GM12878 (cell line): Measurements from ENCODE around the gene ALOX12B. TPM values are rescaled to one million over a fixed set of nuclear protein-coding genes. Genes with fewer than 3 reads are reported as not detected.

Experiments used
- ATAC-seq: fragments of 200-7000 bp; cut with Tn5 transposase; 3 replicates; pipeline ENCODE4 v1.9.1; 2020; ENCODE audit warnings: mild to moderate bottlenecking, moderate library complexity
- BruUV-seq: library from RNA; stranded (reverse); fragments of 400-500 nt; replicated peaks from 2 replicates; lab custom pipeline; 2021; lab: Mats Ljungman, UMichigan
- CTCF ChIA-PET: fragments of 300-600 bp; sonication (Branson Sonifier 250); formaldehyde crosslinking; extraction: SDS; loops from one replicate; lab custom pipeline; 2021; ENCODE audit warnings: inconsistent platforms; lab: Yijun Ruan, JAX
- POLR2A ChIA-PET: fragments of 350-600 bp; formaldehyde crosslinking; extraction: SDS; loops from one replicate; lab custom pipeline; 2021; ENCODE audit warnings: inconsistent platforms; lab: Charles Lee
- RAD21 ChIA-PET: fragments of 300-600 bp; sonication (Branson Sonifier 250); formaldehyde crosslinking; loops from one replicate; lab custom pipeline; 2023; ENCODE audit warnings: antibody characterized with exemption; ENCODE audit not compliant: unreplicated experiment; lab: Charles Lee
- SMC1A ChIA-PET: fragments of 300-600 bp; sonication (Branson Sonifier 250); formaldehyde crosslinking; loops from one replicate; lab custom pipeline; 2023; ENCODE audit not compliant: unreplicated experiment, uncharacterized antibody; lab: Charles Lee
- DNase-seq: peaks from one replicate; pipeline ENCODE4 v3.0.0-alpha.2; 2011; ENCODE audit warnings: low read depth, low spot score
- FAIRE-seq: peaks from 3 replicates; lab custom pipeline; 2011; peaks lifted over from hg19 to GRCh38; lab: Jason Lieb, UNC
- H2AFZ ChIP-seq: 2 replicates; pipeline ENCODE4 v1.6.0; 2011; ENCODE audit warnings: low read depth, low read length, control low read depth; ENCODE audit not compliant: control insufficient read depth
- H3K27ac ChIP-seq: 2 replicates; pipeline ENCODE4 v1.5.1; 2011; ENCODE audit warnings: control low read depth; ENCODE audit not compliant: control insufficient read depth, insufficient read depth
- H3K27me3 ChIP-seq, 2 experiments: replicated peaks in 1 of 2; 2 replicates each; pipeline versions ENCODE4 v1.6.0 to v1.6.1; 2011; ENCODE audit warnings: low read length in 1 of 2; ENCODE audit not compliant: control insufficient read depth in 2 of 2, insufficient read depth in 2 of 2
- H3K36me3 ChIP-seq, 2 experiments: 2 replicates each; pipeline ENCODE4 v1.5.1; 2011; ENCODE audit warnings: low read length in 1 of 2; ENCODE audit not compliant: control insufficient read depth in 2 of 2, insufficient read depth in 2 of 2
- H3K4me1 ChIP-seq: 2 replicates; pipeline ENCODE4 v1.6.1; 2011; ENCODE audit warnings: mild to moderate bottlenecking, low read length, moderate library complexity, mixed read lengths; ENCODE audit not compliant: control insufficient read depth, insufficient read depth
- H3K4me2 ChIP-seq: 2 replicates; pipeline ENCODE4 v1.6.0; 2011; ENCODE audit warnings: control low read depth; ENCODE audit not compliant: control insufficient read depth, insufficient read depth
- H3K4me3 ChIP-seq: fragments of 200-600 bp; sonication (generic); 2 replicates; pipeline ENCODE4 v1.5.1; 2016
- H3K79me2 ChIP-seq: 2 replicates; pipeline ENCODE4 v1.6.0; 2011; ENCODE audit warnings: low read length; ENCODE audit not compliant: control insufficient read depth, insufficient read depth
- H3K9ac ChIP-seq: 2 replicates; pipeline ENCODE4 v1.8.0; 2011; ENCODE audit warnings: low read length, control low read depth, mixed read lengths; ENCODE audit not compliant: control insufficient read depth, insufficient read depth
- H3K9me3 ChIP-seq: replicated peaks from 3 replicates; pipeline ENCODE4 v1.5.1; 2011; ENCODE audit warnings: mild to moderate bottlenecking, low read length; ENCODE audit not compliant: control insufficient read depth, insufficient read depth
- H4K20me1 ChIP-seq: 2 replicates; pipeline ENCODE4 v1.6.0; 2011; ENCODE audit not compliant: control insufficient read depth, insufficient read depth
- ATF2 ChIP-seq: IDR thresholded peaks from 2 replicates; pipeline ENCODE4 v1.6.1; 2012; ENCODE audit warnings: low read length, inconsistent platforms
- ETV6 ChIP-seq, 2 experiments: fragments of 450-650 bp in 1 of 2; IDR thresholded peaks in 1 of 2; conservative IDR thresholded peaks in 1 of 2; 2 replicates each; pipeline ENCODE4 v1.6.1; 2014; ENCODE audit warnings: antibody characterized with exemption in 1 of 2, borderline replicate concordance in 1 of 2, low read depth in 1 of 2, mild to moderate bottlenecking in 1 of 2, moderate library complexity in 1 of 2
- POLR2AphosphoS2 ChIP-seq: IDR thresholded peaks from 2 replicates; pipeline ENCODE4 v1.6.1; 2011; ENCODE audit warnings: low read depth, mild to moderate bottlenecking, low read length, improper control_type of control experiment, moderate library complexity
- SMAD5 ChIP-seq: IDR thresholded peaks from 2 replicates; pipeline ENCODE4 v1.6.1; 2016; ENCODE audit warnings: antibody characterized with exemption, low read depth
- SREBF1 ChIP-seq: IDR thresholded peaks from 2 replicates; pipeline ENCODE4 v1.6.1; 2012; ENCODE audit warnings: mild to moderate bottlenecking, low read length
- SRF ChIP-seq, 2 experiments: IDR thresholded peaks; 2 replicates each; pipeline ENCODE4 v1.6.1; 2011; ENCODE audit warnings: low read depth in 2 of 2, low read length in 2 of 2, mild to moderate bottlenecking in 1 of 2, moderate library complexity in 1 of 2
- WRNIP1 ChIP-seq: IDR thresholded peaks from 2 replicates; pipeline ENCODE4 v1.6.1; 2011; ENCODE audit warnings: low read depth, low read length, improper control_type of control experiment, borderline replicate concordance
- ZBTB40 ChIP-seq: fragments of 450-650 bp; IDR thresholded peaks from 2 replicates; pipeline ENCODE4 v1.6.1; 2016; ENCODE audit warnings: mild to moderate bottlenecking, moderate library complexity, borderline replicate concordance
- ZNF217 ChIP-seq: fragments of 450-650 bp; IDR thresholded peaks from 2 replicates; pipeline ENCODE4 v1.6.1; 2017; ENCODE audit warnings: antibody characterized with exemption, mild to moderate bottlenecking
- ZNF687 ChIP-seq: fragments of 450-650 bp; IDR thresholded peaks from 2 replicates; pipeline ENCODE4 v1.6.1; 2017; ENCODE audit warnings: mild to moderate bottlenecking, moderate library complexity
- WGBS: methylation state at CpG from one replicate; pipeline ENCODE4 v1.1.6; 2016; ENCODE audit warnings: low lambda C conversion rate; ENCODE audit not compliant: insufficient replicate concordance, insufficient coverage; ENCODE audit errors: missing lambda C conversion rate; 5-methylcytosine and 5-hydroxymethylcytosine counted together
- in situ Hi-C: fragments of 300-500 bp; cut with MboI; formaldehyde crosslinking; loops from 9 replicates; pipeline ENCODE4 v1.14.3; 2018; ENCODE audit warnings: mixed read lengths
- intact Hi-C: fragments of 100-400 bp; cut with micrococcal nuclease; formaldehyde crosslinking; loops from one replicate; pipeline ENCODE4 v1.14.2; 2022; ENCODE audit not compliant: unreplicated experiment
- polyA plus RNA-seq, 11 experiments: library from polyadenylated mRNA; depleted of rRNA in 4 of 11; unstranded in 6 of 11; stranded (reverse) in 5 of 11; fragments of >200 nt; fragmentation: Nextera tagmentation in 4 of 11; fragmentation: Illumina TruSeq in 1 of 11; extraction: Ambion mirVana in 4 of 11; extraction: Trizol in 1 of 11; gene quantifications; 1 replicate in 1 of 11; 2 replicates in 10 of 11; pipeline versions ENCODE4 v1.2.1 to v1.2.3, GENCODE V29; 2011 to 2016; ENCODE audit warnings: inconsistent platforms in 2 of 11, missing spikeins in 2 of 11, low read depth in 1 of 11
- total RNA-seq, 4 experiments: library from RNA; depleted of rRNA in 3 of 4; stranded (reverse); fragments of >200 nt in 3 of 4; fragmentation: Illumina TruSeq in 1 of 4; extraction: Trizol in 1 of 4; gene quantifications; 2 replicates each; pipeline versions ENCODE4 v1.2.1 to v1.2.3, GENCODE V29; 2013 to 2021

Gene ALOX12B
- total and polyA plus RNA-seq, 10 of the 15 experiments (the other 5 are each of a cell fraction or from before 2014, with no cell fraction given), result 0.17 to 0.54 TPM; not detected in 8

- ATAC-seq (no peak), FAIRE-seq (no peak), DNase-seq (no peak)
- no peak overlapping the region for H3K4me2 ChIP-seq
- no peaks in the 10 kb centered on the region for H3K36me3 ChIP-seq
- intact Hi-C loops (no loop called here), in situ Hi-C loops (no loop called here)
- no peak overlapping the region for H2AFZ ChIP-seq
- H3K4me1 ChIP-seq, result no peaks in the 10 kb centered on the region
- no peak overlapping the region for H3K27ac ChIP-seq
- H3K9ac ChIP-seq, result no peak overlapping the region
- H3K9me3 ChIP-seq, result no peaks in the 10 kb centered on the region; the same call in 2 of the 3 replicates
- 96% methylated on average over 1 of the region's 1 CpG for WGBS
- RAD21 ChIA-PET, result interaction anchor here (1.0 to 1.5 kb wide), 2 partner anchors 9 to 25 kb away, joined by 3 read pairs; no protein-coding TSS in a partner anchor
- no TSS peak for BruUV-seq
- POLR2A ChIA-PET, result interaction anchor here (0.5 kb wide), 1 partner anchor 346 kb away, joined by 4 read pairs; no protein-coding TSS in a partner anchor
- H3K4me3 ChIP-seq, result no peak overlapping the region
- H3K27me3 ChIP-seq, result no peaks in the 10 kb centered on the region; a peak in 2 of 4 replicates
- no peaks in the 10 kb centered on the region for H4K20me1 ChIP-seq
- SMC1A ChIA-PET, result interaction anchor here (0.6 to 1.1 kb wide), 4 partner anchors 9 to 155 kb away, joined by 3 to 5 read pairs (median 3); no protein-coding TSS in a partner anchor
- CTCF ChIA-PET, result interaction anchor here (0.8 to 1.5 kb wide), 6 partner anchors 9 to 84 kb away, joined by 3 to 11 read pairs (median 4); no protein-coding TSS in a partner anchor
- H3K79me2 ChIP-seq, result no peaks in the 10 kb centered on the region
- no peak for TF ChIP-seq SRF (IDR thresholded peaks at IDR 0.05; ENCODE audit: low read depth in 2 of 2, low read length in 2 of 2)
- TF ChIP-seq ZNF217, result no peak
- no peak for TF ChIP-seq POLR2AphosphoS2
- no peak for TF ChIP-seq SMAD5
- no peak for TF ChIP-seq ATF2
- no peak for TF ChIP-seq ZNF687
- TF ChIP-seq ETV6 (conservative IDR thresholded peaks at IDR 0.05 in 1 of 2, IDR thresholded peaks at IDR 0.05 in 1 of 2; ENCODE audit: borderline replicate concordance in 1 of 2, low read depth in 1 of 2), result no peak
- TF ChIP-seq WRNIP1, result no peak
- no peak for TF ChIP-seq ZBTB40
- no peak for TF ChIP-seq SREBF1
Measured at GRCh38 chr17:8031950-8032349, 55.6 kb downstream of the ALOX12B start.
